HL-60 (cell line): Measurements from ENCODE around the gene PPFIA4.

Experiments used
- DNase-seq, 2 experiments: peaks; one replicate each; pipeline ENCODE4 v3.0.0-alpha.2; 2010 to 2020; ENCODE audit warnings: low read depth in 1 of 2, low spot score in 1 of 2
- H3K27ac ChIP-seq: fragments of 250-450 bp; sonication (Bioruptor Pico); replicated peaks from 2 replicates; pipeline ENCODE4 v1.5.1; 2020; ENCODE audit warnings: mild to moderate bottlenecking, moderate library complexity
- H3K27me3 ChIP-seq: fragments of 250-450 bp; sonication (Bioruptor Pico); 2 replicates; pipeline ENCODE4 v1.5.1; 2021; ENCODE audit warnings: mild to moderate bottlenecking, moderate library complexity; ENCODE audit not compliant: insufficient read depth, poor library complexity, severe bottlenecking
- H3K4me3 ChIP-seq: replicated peaks from 2 replicates; pipeline ENCODE4 v1.5.1; 2011; ENCODE audit warnings: mild to moderate bottlenecking, control low read depth, low read length; ENCODE audit not compliant: insufficient read depth
- CTCF ChIP-seq: IDR thresholded peaks from one replicate; pipeline ENCODE4 v1.5.1; 2011; ENCODE audit warnings: low read length, control low read depth, inconsistent platforms; ENCODE audit not compliant: insufficient read depth
- GABPA ChIP-seq: IDR thresholded peaks from 2 replicates; pipeline ENCODE4 v1.6.1; 2012; ENCODE audit warnings: low read depth
- POLR2AphosphoS5 ChIP-seq: IDR thresholded peaks from 2 replicates; pipeline ENCODE4 v1.6.1; 2012; ENCODE audit warnings: low read depth
- REST ChIP-seq: IDR thresholded peaks from 2 replicates; pipeline ENCODE4 v1.6.1; 2012; ENCODE audit warnings: low read depth; ENCODE audit not compliant: insufficient replicate concordance
- SPI1 ChIP-seq: IDR thresholded peaks from 2 replicates; pipeline ENCODE4 v1.6.1; 2012; ENCODE audit warnings: low read depth, mild to moderate bottlenecking, borderline replicate concordance

Gene PPFIA4

GRCh38 chr1:203088441-203088840 lies 62.1 kb downstream of the PPFIA4 start:
- Histone ChIP-seq H3K4me3 (no peak overlapping the region), H3K27me3 (no peaks in the 10 kb centered on the region), H3K27ac (no peak overlapping the region)
- TF ChIP-seq REST (no peak), SPI1 (no peak), POLR2AphosphoS5 (no peak)
- no peak for DNase-seq

- no peak for TF ChIP-seq SPI1
- no peak for TF ChIP-seq GABPA
- TF ChIP-seq CTCF: no peak
- TF ChIP-seq POLR2AphosphoS5: no peak
- TF ChIP-seq REST: no peak
- H3K27ac ChIP-seq: no peak overlapping the region
- no peaks in the 10 kb centered on the region for H3K27me3 ChIP-seq
- no peak overlapping the region for H3K4me3 ChIP-seq
- no peak for DNase-seq
Measured at GRCh38 chr1:203089001-203089650, 62.8 kb downstream of the PPFIA4 start.

- Histone ChIP-seq H3K27ac (no peak overlapping the region), H3K27me3 (no peaks in the 10 kb centered on the region), H3K4me3 (no peak overlapping the region)
- TF ChIP-seq POLR2AphosphoS5: no peak
- no peak for TF ChIP-seq CTCF
- TF ChIP-seq SPI1: no peak
- DNase-seq: no peak
Measured at GRCh38 chr1:203089651-203090045, 63.4 kb downstream of the PPFIA4 start.

GRCh38 chr1:203090421-203091198 lies 64.3 kb downstream of the PPFIA4 start:
- Histone ChIP-seq H3K4me3 (no peak overlapping the region), H3K27ac (no peak overlapping the region), H3K27me3 (no peaks in the 10 kb centered on the region)
- no peak for TF ChIP-seq CTCF
- TF ChIP-seq SPI1: no peak; the same call in 1 of the 2 replicates
- TF ChIP-seq REST: no peak
- no peak for TF ChIP-seq POLR2AphosphoS5
- no peak for TF ChIP-seq GABPA
- no peak for DNase-seq
